Stimulated activated CD4-positive, alpha-beta T cell treated with anti-CD3 and anti-CD28 coated beads, Interleukin-2, amount 100 ng/mL, for 24 hours (primary cell): ENCODE results near the gene GRAMD1A.

Experiments
- DNase-seq, 2 donors: peaks; one replicate each; pipeline ENCODE4 v3.0.0-alpha.2; 2020

GRAMD1A gene

GRCh38 chr19:35056513-35057063 lies 56.5 kb downstream of the GRAMD1A start:
- no peak for DNase-seq

DNA sequence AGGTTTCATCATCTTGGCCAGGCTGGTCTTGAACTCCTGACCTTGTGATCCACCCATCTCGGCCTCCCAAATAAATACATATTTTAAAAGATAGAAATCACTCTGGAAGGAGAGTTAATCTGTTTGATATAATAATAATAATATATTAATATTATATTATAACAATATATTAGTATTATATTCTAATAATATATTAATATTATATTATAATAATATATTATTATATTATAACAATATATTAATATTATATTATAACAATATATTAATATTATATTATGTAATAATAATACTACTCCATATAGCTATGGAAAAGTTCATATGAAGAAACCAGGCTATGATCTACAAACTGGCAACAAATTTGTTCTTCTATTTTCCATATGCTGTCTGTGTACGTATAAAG lies 58.2 kb downstream of the GRAMD1A start:
- no peak for DNase-seq

GRCh38 chr19:35059006-35059798 lies 59.1 kb downstream of the GRAMD1A start:
- DNase-seq: no peak

- DNase-seq: no peak
Observed at GRCh38 chr19:35059799-35060091, 59.6 kb downstream of the GRAMD1A start.

DNA sequence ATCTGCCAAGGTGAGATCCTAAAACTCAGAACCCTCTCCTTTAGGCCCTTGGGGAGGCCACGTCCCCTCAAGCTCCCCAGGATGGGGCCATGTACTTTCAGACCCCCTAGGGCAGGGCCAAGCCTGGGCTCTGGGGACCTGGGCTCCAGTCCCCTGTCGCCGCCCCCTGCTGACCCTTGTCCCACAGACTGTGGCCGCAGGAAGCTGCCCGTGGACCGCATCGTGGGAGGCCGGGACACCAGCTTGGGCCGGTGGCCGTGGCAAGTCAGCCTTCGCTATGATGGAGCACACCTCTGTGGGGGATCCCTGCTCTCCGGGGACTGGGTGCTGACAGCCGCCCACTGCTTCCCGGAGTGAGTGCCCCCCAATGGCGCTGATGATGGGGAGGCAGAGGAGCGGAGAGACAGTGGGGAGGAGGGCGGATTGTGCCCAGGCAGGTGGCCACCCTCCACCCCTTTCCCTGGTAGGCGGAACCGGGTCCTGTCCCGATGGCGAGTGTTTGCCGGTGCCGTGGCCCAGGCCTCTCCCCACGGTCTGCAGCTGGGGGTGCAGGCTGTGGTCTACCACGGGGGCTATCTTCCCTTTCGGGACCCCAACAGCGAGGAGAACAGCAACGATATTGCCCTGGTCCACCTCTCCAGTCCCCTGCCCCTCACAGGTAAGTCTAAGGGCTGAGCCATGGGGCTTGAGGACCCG lies 60.2 kb downstream of the GRAMD1A start:
- DNase-seq: no peak

- DNase-seq: no peak
Observed at GRCh38 chr19:35061583-35062373, 61.7 kb downstream of the GRAMD1A start.

- no peak for DNase-seq
Observed at GRCh38 chr19:35062942-35063341, 62.8 kb downstream of the GRAMD1A start.

DNA sequence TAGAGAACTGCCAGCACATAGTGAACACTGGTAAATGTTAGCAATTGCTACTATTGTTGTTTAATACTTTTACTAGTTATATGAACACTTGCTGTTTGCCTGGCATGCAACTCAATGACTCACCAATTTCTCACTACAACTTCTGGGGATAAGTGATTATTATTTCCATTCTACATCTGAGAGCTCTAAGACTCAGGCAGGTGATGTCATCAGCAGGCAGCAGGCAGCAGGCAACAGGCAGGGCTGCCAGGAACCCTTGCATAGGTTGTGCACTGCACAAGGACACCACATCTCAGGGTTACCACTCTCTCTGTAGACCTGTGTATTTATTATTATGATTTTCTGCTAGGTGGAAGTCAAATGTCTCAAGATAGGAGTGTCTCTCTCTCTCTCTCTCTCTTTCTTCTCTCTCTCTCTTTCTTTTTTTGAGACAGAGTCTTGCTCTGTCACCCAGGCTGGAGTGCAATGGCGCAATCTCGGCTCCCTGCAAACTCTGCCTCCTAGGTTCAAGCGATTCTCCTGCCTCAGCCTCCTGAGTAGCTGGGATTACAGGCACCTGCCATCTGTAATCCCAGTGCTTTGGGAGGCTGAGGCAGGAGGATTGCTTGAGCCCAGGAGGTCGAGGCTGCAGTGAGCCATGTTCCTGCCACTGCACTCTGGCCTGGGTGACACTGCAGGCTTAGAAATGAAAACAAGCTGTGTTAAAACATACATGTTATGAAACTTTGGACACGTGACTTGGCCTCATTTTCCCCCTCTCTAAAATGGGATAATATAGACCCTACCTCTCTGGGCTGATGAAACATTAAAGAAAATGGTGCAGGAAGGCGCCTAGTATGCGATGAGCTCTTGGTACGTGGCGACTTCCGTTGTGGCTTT lies 64.1 kb downstream of the GRAMD1A start:
- DNase-seq: peak in 1 of 2 donors; percentile 30

DNA sequence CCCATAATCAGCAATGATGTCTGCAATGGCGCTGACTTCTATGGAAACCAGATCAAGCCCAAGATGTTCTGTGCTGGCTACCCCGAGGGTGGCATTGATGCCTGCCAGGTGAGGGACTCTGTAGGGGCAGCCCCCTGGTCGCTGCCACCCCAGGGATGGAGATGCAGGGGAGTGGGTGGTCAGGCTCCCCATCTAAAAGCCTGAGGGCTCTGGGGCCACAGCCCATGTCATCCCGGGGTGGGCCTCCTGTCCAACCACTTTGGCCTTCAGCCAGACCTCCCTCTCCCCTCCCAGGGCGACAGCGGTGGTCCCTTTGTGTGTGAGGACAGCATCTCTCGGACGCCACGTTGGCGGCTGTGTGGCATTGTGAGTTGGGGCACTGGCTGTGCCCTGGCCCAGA lies 65.5 kb downstream of the GRAMD1A start:
- DNase-seq: no peak

DNA sequence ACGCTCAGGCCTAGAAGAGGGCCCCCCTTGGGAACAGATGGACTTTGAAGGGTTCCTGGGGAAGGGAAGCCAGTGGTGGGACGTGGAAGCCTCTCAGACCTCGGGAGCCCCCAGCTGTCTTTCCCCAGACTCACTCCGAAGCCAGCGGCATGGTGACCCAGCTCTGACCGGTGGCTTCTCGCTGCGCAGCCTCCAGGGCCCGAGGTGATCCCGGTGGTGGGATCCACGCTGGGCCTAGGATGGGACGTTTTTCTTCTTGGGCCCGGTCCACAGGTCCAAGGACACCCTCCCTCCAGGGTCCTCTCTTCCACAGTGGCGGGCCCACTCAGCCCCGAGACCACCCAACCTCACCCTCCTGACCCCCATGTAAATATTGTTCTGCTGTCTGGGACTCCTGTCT lies 66.0 kb downstream of the GRAMD1A start:
- no peak for DNase-seq

DNA sequence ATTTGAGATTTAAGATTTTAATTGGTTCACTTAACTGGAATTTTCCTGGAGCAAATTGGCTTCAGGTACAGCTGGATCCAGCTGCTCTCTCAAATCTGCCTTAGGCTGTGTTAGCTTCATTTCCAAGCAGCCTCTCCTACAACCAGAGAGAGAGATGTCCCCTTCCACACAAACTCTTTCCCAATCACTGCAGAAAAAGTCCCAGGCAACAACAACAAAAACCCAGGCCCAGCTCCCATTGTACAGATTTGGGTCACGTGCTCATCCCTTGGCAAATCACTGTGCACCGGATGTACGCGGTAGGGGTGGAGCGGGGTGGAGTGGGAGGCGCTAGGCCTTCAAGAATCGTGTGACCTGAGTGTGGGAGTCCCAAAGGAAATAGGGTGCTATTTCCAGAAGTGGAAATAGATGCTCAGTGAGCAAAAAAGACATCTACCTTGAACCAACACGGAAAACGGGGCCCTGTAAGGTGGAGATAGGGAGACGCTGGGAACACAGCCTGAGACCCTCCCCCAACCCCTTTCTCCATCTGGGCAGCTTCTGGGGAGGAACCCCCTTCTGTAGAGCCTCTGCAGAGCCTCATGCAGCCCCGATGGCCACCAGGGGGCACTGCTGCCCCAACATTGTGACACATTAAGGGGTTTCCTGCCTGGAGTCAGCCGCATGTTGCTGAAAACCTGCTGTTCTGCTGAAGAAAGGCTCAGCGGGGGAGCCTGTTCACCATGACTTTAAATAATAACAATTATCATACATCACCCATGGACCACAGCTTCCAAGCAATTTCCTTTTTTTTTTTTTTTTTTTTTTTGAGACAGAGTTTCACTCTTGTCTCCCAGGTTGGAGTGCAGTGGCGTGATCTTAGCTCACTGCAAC lies 66.8 kb downstream of the GRAMD1A start:
- peak; percentile 95 to 97 for DNase-seq

DNA sequence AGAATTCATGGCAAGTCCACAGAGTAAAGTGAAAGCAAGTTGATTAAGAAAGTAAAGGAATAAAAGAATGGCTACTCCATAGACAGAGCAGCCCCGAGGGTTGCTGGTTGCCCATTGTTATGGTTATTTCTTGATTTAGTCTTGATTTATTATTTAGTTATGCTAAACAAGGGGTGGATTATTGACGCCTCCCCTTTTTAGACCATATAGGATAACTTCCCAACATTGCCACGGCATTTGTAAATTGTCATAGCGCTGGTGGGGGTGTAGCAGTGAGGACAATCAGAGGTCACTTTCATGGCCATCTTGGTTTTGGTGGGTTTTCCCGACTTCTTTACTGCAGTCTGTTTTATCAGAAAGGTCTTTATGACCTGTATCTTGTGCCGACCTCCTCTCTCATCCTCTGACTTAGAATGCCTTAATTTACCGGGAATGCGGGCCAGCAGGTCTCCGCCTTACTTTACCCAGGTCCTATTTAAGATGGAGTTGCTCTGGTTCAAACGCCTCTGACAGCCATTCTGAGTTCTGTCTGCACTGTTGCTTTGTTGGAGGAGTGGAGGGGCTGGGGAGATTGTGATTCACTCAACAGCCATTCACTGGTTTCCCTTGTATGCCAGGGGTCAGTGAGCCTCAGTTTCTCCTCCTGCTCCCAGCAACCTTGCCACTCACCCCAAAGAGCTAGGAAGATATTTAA lies 69.0 kb downstream of the GRAMD1A start:
- no peak for DNase-seq

GRCh38 chr19:35069696-35070095 lies 69.6 kb downstream of the GRAMD1A start:
- no peak for DNase-seq

- no peak for DNase-seq
Observed at GRCh38 chr19:35070471-35070870, 70.3 kb downstream of the GRAMD1A start.

GRCh38 chr19:35073516-35073915 lies 73.4 kb downstream of the GRAMD1A start:
- DNase-seq: no peak

DNA sequence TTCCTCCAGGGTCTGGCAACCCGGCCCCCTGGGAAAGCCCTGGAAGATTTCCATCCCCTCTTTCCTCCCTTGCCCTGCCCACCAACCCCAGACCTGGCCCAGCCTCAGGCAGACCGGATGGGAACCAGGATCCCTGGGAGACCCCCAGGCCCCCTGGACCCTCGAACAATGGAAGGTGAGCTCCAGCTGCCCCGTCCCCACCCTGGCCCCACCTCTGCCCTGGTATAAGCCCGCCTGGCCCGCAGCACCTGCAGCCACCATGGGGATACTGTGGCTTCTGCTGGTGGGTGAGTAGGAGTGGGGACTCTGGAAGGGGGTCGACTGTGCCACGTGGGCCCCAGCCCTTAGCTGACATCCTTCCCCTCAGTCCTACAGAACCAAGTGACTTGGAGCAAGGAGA lies 73.8 kb downstream of the GRAMD1A start:
- no peak for DNase-seq

- no peak for DNase-seq
Observed at GRCh38 chr19:35074426-35075201, 74.5 kb downstream of the GRAMD1A start.

- no peak for DNase-seq
Observed at GRCh38 chr19:35075202-35076025, 75.3 kb downstream of the GRAMD1A start.

GRCh38 chr19:35076026-35076370 lies 75.9 kb downstream of the GRAMD1A start:
- no peak for DNase-seq
